Neural progenitor cell (in vitro differentiated cells): Measurements from ENCODE around the gene ZNF148.

ENCODE experiments used
- EZH2 ChIP-seq: fragments of 200-600 bp; sonication (generic); IDR thresholded peaks from 2 replicates; pipeline ENCODE4 v1.6.1; 2017; ENCODE audit warnings: antibody characterized with exemption, mild to moderate bottlenecking, moderate library complexity
- TF ChIP-seq, protein P1 (sequence below): fragments of 200-600 bp; sonication (generic); IDR thresholded peaks from 2 replicates; pipeline ENCODE4 v1.5.1; 2017; ENCODE audit warnings: antibody characterized with exemption, mild to moderate bottlenecking

DNA sequence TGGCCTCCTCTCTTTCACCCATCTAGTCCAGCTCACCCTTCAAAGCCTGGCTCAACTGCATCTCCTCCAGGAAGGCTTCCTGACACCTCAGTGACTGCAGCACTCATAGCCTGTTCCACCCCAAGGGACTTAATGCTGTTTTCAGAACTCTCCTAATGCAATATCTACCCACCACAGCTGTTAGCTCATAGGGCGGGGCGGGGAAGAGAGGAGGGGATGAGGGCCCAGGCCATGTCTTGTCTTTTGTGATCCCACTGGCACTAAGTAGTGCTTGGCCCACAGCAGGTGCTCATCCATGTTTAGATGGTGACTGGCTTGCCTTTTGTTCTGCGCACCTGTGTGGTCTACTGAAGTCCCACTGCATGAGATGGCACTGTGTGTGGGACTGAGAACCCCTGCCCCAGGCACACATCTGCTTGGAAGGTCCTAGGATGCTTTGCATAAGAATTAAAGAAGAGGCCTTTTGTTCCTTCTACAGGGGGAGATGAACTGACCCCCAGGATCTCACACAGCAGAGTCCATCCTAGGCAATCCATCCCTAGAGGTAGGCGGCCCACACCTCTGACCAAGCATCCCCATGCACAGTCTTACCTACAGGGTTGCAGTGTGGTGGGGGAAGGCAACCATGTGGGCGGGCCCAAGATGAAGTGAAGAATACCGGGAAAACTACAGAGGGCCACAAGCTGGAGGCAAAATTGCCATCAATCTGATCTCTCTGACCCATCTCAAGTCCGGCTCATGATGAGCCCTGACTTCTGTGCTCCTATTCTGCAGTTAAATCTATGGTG is 185.6 kb downstream of the ZNF148 start:
- TF ChIP-seq, protein P1, sequence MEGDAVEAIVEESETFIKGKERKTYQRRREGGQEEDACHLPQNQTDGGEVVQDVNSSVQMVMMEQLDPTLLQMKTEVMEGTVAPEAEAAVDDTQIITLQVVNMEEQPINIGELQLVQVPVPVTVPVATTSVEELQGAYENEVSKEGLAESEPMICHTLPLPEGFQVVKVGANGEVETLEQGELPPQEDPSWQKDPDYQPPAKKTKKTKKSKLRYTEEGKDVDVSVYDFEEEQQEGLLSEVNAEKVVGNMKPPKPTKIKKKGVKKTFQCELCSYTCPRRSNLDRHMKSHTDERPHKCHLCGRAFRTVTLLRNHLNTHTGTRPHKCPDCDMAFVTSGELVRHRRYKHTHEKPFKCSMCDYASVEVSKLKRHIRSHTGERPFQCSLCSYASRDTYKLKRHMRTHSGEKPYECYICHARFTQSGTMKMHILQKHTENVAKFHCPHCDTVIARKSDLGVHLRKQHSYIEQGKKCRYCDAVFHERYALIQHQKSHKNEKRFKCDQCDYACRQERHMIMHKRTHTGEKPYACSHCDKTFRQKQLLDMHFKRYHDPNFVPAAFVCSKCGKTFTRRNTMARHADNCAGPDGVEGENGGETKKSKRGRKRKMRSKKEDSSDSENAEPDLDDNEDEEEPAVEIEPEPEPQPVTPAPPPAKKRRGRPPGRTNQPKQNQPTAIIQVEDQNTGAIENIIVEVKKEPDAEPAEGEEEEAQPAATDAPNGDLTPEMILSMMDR = no peak
- no peak for TF ChIP-seq EZH2
